Hepatocyte (in vitro differentiated cells): ENCODE measurements around the gene OTOP2. TPM values are rescaled to one million over a fixed set of nuclear protein-coding genes. Genes with fewer than 3 reads are reported as not detected.

Experiments used
- DNase-seq: peaks from one replicate; pipeline ENCODE4 v3.0.0-alpha.2; 2016; ENCODE audit warnings: low spot score
- H2AFZ ChIP-seq: fragments of 200-600 bp; sonication (generic); 2 replicates; pipeline ENCODE4 v1.6.0; 2016; ENCODE audit warnings: antibody characterized with exemption, mild to moderate bottlenecking
- H3K27ac ChIP-seq: fragments of 200-600 bp; sonication (generic); 2 replicates; pipeline ENCODE4 v1.5.1; 2016; ENCODE audit warnings: mild to moderate bottlenecking
- H3K27me3 ChIP-seq: fragments of 200-600 bp; sonication (generic); 2 replicates; pipeline ENCODE4 v1.6.1; 2016
- H3K36me3 ChIP-seq: fragments of 200-600 bp; sonication (generic); replicated peaks from 2 replicates; pipeline ENCODE4 v1.5.1; 2016; ENCODE audit warnings: low read depth; ENCODE audit not compliant: insufficient read depth
- H3K4me1 ChIP-seq: fragments of 200-600 bp; sonication (generic); 2 replicates; pipeline ENCODE4 v1.5.1; 2016; ENCODE audit warnings: mild to moderate bottlenecking, moderate library complexity; ENCODE audit not compliant: insufficient read depth
- H3K4me2 ChIP-seq: fragments of 200-600 bp; sonication (generic); 2 replicates; pipeline ENCODE4 v1.6.0; 2016
- H3K4me3 ChIP-seq: fragments of 200-600 bp; sonication (generic); 2 replicates; pipeline ENCODE4 v1.5.1; 2016; ENCODE audit warnings: mild to moderate bottlenecking
- H3K79me2 ChIP-seq: fragments of 200-600 bp; sonication (generic); 2 replicates; pipeline ENCODE4 v1.6.0; 2017; ENCODE audit warnings: mild to moderate bottlenecking
- H3K9me2 ChIP-seq: fragments of 200-600 bp; sonication (generic); replicated peaks from 2 replicates; pipeline ENCODE4 v1.6.0; 2017; ENCODE audit warnings: mild to moderate bottlenecking; ENCODE audit not compliant: insufficient read depth
- H3K9me3 ChIP-seq: fragments of 200-600 bp; sonication (generic); 2 replicates; pipeline ENCODE4 v1.5.1; 2016; ENCODE audit warnings: low read depth, mild to moderate bottlenecking
- H4K20me1 ChIP-seq: fragments of 200-600 bp; sonication (generic); 2 replicates; pipeline ENCODE4 v1.6.0; 2016; ENCODE audit warnings: mild to moderate bottlenecking; ENCODE audit not compliant: insufficient read depth, poor library complexity, severe bottlenecking
- CTCF ChIP-seq: fragments of 200-600 bp; sonication (generic); IDR thresholded peaks from 2 replicates; pipeline ENCODE4 v1.5.1; 2016; ENCODE audit warnings: antibody characterized with exemption, mild to moderate bottlenecking; ENCODE audit not compliant: poor library complexity
- EZH2 ChIP-seq: fragments of 200-600 bp; sonication (generic); IDR thresholded peaks from 2 replicates; pipeline ENCODE4 v1.6.1; 2016; ENCODE audit warnings: antibody characterized with exemption, mild to moderate bottlenecking, borderline replicate concordance
- EZH2phosphoT487 ChIP-seq: fragments of 200-600 bp; sonication (generic); IDR thresholded peaks from one replicate; pipeline ENCODE4 v1.6.1; 2018; ENCODE audit warnings: antibody characterized with exemption, mild to moderate bottlenecking, low read depth, moderate library complexity; ENCODE audit not compliant: unreplicated experiment, severe bottlenecking
- WGBS: methylation state at CpG from one replicate; pipeline ENCODE4 v1.1.6; 2016; ENCODE audit warnings: low lambda C conversion rate; ENCODE audit errors: missing lambda C conversion rate; 5-methylcytosine and 5-hydroxymethylcytosine counted together
- polyA plus RNA-seq: library from polyadenylated mRNA; unstranded; fragments of >200 nt; fragmentation: Nextera tagmentation; extraction: Ambion mirVana; gene quantifications from 2 replicates; pipeline ENCODE4 v1.2.1, GENCODE V29; 2016
- total RNA-seq: library from RNA; depleted of rRNA; stranded (reverse); fragments of >200 nt; gene quantifications from 2 replicates; pipeline ENCODE4 v1.2.3, GENCODE V29; 2014

The OTOP2 gene
- total and polyA plus RNA-seq, 2 experiments from 2014 or later = 0.19 to 1.1 TPM

GRCh38 chr17:74954665-74955421 lies 30.8 kb downstream of the OTOP2 start:
- peaks cover 11% of the 10 kb centered on the region for H3K4me1 ChIP-seq
- no peaks in the 10 kb centered on the region for H4K20me1 ChIP-seq
- no peak overlapping the region for H3K4me3 ChIP-seq
- DNase-seq = no peak
- no peak overlapping the region for H3K27ac ChIP-seq
- no peaks in the 10 kb centered on the region for H3K27me3 ChIP-seq
- H2AFZ ChIP-seq = no peak overlapping the region
- TF ChIP-seq CTCF (no peak), EZH2phosphoT487 (no peak), EZH2 (no peak)
- H3K9me3 ChIP-seq = no peaks in the 10 kb centered on the region
- H3K36me3 ChIP-seq = no peaks in the 10 kb centered on the region
- H3K79me2 ChIP-seq = no peaks in the 10 kb centered on the region
- 62% methylated on average over 13 of the region's 13 CpGs for WGBS
- no peak overlapping the region for H3K4me2 ChIP-seq
- H3K9me2 ChIP-seq = no peaks in the 10 kb centered on the region

GRCh38 chr17:74956093-74956492 lies 32.0 kb downstream of the OTOP2 start:
- Histone ChIP-seq H2AFZ (no peak overlapping the region), H3K27me3 (no peaks in the 10 kb centered on the region), H3K4me3 (no peak overlapping the region), H3K9me2 (no peaks in the 10 kb centered on the region), H3K27ac (no peak overlapping the region), H3K36me3 (no peaks in the 10 kb centered on the region), H3K4me2 (no peak overlapping the region), H4K20me1 (no peaks in the 10 kb centered on the region), H3K79me2 (no peaks in the 10 kb centered on the region), H3K9me3 (no peaks in the 10 kb centered on the region), H3K4me1 (peaks cover 7% of the 10 kb centered on the region)
- no peak for DNase-seq
- no peak for TF ChIP-seq EZH2
- TF ChIP-seq EZH2phosphoT487 = no peak
- no peak for TF ChIP-seq CTCF
- 81% methylated on average over 4 of the region's 4 CpGs for WGBS

GRCh38 chr17:74957935-74958740 lies 34.1 kb downstream of the OTOP2 start:
- H4K20me1 ChIP-seq = no peaks in the 10 kb centered on the region
- no peaks in the 10 kb centered on the region for H3K36me3 ChIP-seq
- TF ChIP-seq CTCF (peak; percentile 77), EZH2 (no peak)
- 41% methylated on average over 22 of the region's 33 CpGs for WGBS
- peaks cover 3% of the 10 kb centered on the region for H3K4me1 ChIP-seq
- no peaks in the 10 kb centered on the region for H3K9me2 ChIP-seq
- no peak overlapping the region for H3K27ac ChIP-seq
- no peak overlapping the region for H3K4me3 ChIP-seq
- DNase-seq = peak; percentile 73
- no peaks in the 10 kb centered on the region for H3K79me2 ChIP-seq
- H2AFZ ChIP-seq = no peak overlapping the region
- no peak overlapping the region for H3K4me2 ChIP-seq
- H3K9me3 ChIP-seq = no peaks in the 10 kb centered on the region
- H3K27me3 ChIP-seq = no peaks in the 10 kb centered on the region
